ENCODE measurements around the gene FRMPD2.
"Not testable (repeated sequence)": the region's sequence is repeated elsewhere in the genome, so short reads cannot be mapped to it uniquely, and the experiment has no call there.

DNA sequence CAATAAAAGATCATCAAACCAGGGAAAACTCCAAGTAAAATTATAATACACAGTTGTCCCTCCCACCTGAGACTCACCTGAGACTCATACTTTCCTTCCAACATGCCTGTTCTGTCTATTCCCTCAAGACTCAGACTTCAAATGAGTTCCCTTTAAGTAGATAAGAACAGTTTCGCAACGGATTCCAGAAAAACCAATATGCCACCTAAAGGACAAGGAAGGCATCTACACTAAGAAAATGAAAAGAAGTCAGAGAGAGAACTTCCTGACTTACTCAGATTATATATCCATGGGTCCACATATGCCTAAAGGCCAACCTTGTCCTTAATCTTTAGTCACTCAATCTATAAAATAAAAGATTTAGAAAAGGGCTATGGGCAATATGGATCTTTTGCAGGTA lies 148.9 kb downstream of the FRMPD2 start:
- TF ChIP-seq, protein P1, sequence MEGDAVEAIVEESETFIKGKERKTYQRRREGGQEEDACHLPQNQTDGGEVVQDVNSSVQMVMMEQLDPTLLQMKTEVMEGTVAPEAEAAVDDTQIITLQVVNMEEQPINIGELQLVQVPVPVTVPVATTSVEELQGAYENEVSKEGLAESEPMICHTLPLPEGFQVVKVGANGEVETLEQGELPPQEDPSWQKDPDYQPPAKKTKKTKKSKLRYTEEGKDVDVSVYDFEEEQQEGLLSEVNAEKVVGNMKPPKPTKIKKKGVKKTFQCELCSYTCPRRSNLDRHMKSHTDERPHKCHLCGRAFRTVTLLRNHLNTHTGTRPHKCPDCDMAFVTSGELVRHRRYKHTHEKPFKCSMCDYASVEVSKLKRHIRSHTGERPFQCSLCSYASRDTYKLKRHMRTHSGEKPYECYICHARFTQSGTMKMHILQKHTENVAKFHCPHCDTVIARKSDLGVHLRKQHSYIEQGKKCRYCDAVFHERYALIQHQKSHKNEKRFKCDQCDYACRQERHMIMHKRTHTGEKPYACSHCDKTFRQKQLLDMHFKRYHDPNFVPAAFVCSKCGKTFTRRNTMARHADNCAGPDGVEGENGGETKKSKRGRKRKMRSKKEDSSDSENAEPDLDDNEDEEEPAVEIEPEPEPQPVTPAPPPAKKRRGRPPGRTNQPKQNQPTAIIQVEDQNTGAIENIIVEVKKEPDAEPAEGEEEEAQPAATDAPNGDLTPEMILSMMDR (IDR thresholded peaks at IDR 0.05; ENCODE audit: low read depth, low read length, poor library complexity, severe bottlenecking) = not testable (repeated sequence)
- not testable (repeated sequence) for TF ChIP-seq EZH2phosphoT487 (IDR thresholded peaks at IDR 0.05; ENCODE audit: borderline replicate concordance, low read length)

All from DOHH2 (cell line).